Measurements from ENCODE around the gene LBX2.

Gene LBX2

GRCh38 chr2:74481961-74482800 lies 17.2 kb downstream of the LBX2 start:
- TF ChIP-seq ESRRG (CRISPR knock-in tag; IDR thresholded peaks at IDR 0.05) (no peak), ISL1 (CRISPR knock-in tag; IDR thresholded peaks at IDR 0.05) (no peak), PPARA (CRISPR knock-in tag; IDR thresholded peaks at IDR 0.05; ENCODE audit: borderline replicate concordance) (no peak), ZNF8 (CRISPR knock-in tag; IDR thresholded peaks at IDR 0.05) (no peak), ZNF70 (CRISPR knock-in tag; IDR thresholded peaks at IDR 0.05) (no peak), ZC3H10 (CRISPR knock-in tag; IDR thresholded peaks at IDR 0.05) (no peak), BACH2 (CRISPR knock-in tag; IDR thresholded peaks at IDR 0.05; ENCODE audit: borderline replicate concordance) (no peak), ZNF565 (CRISPR knock-in tag; conservative IDR thresholded peaks at IDR 0.05; ENCODE audit: low read depth) (no peak), CREB5 (CRISPR knock-in tag; IDR thresholded peaks at IDR 0.05; ENCODE audit: low read depth) (no peak)
- peak; percentile 67 for ATAC-seq

- no peak for ATAC-seq
- TF ChIP-seq BACH2 (CRISPR knock-in tag; IDR thresholded peaks at IDR 0.05; ENCODE audit: borderline replicate concordance) (no peak), ISL1 (CRISPR knock-in tag; IDR thresholded peaks at IDR 0.05) (no peak), CREB5 (CRISPR knock-in tag; IDR thresholded peaks at IDR 0.05; ENCODE audit: low read depth) (no peak), GLIS3 (CRISPR knock-in tag; IDR thresholded peaks at IDR 0.05) (no peak), ZC3H10 (CRISPR knock-in tag; IDR thresholded peaks at IDR 0.05) (no peak), PPARA (CRISPR knock-in tag; IDR thresholded peaks at IDR 0.05; ENCODE audit: borderline replicate concordance) (no peak), ZNF565 (CRISPR knock-in tag; conservative IDR thresholded peaks at IDR 0.05; ENCODE audit: low read depth) (no peak), ZNF8 (CRISPR knock-in tag; IDR thresholded peaks at IDR 0.05) (no peak), TOX (CRISPR knock-in tag; IDR thresholded peaks at IDR 0.05; ENCODE audit: borderline replicate concordance) (no peak), ESRRG (CRISPR knock-in tag; IDR thresholded peaks at IDR 0.05) (no peak), TCF4 (CRISPR knock-in tag; IDR thresholded peaks at IDR 0.05; ENCODE audit: borderline replicate concordance) (no peak), ZNF70 (CRISPR knock-in tag; IDR thresholded peaks at IDR 0.05) (no peak), PATZ1 (CRISPR knock-in tag; IDR thresholded peaks at IDR 0.05; ENCODE audit: borderline replicate concordance) (no peak), POU6F1 (CRISPR knock-in tag; IDR thresholded peaks at IDR 0.05; ENCODE audit: borderline replicate concordance, low read depth) (no peak)
Measured at GRCh38 chr2:74481431-74481830, 18.0 kb downstream of the LBX2 start.

- TF ChIP-seq ISL1 (CRISPR knock-in tag; IDR thresholded peaks at IDR 0.05) (no peak), SNAI2 (CRISPR knock-in tag; IDR thresholded peaks at IDR 0.05) (no peak), POU6F1 (CRISPR knock-in tag; IDR thresholded peaks at IDR 0.05; ENCODE audit: borderline replicate concordance, low read depth) (no peak), ZNF565 (CRISPR knock-in tag; conservative IDR thresholded peaks at IDR 0.05; ENCODE audit: low read depth) (no peak)
- ATAC-seq, result no peak
Measured at GRCh38 chr2:74474899-74475298, 24.5 kb downstream of the LBX2 start.

- ATAC-seq, result no peak
- TF ChIP-seq POU6F1 (CRISPR knock-in tag; IDR thresholded peaks at IDR 0.05; ENCODE audit: borderline replicate concordance, low read depth) (no peak), BACH2 (CRISPR knock-in tag; IDR thresholded peaks at IDR 0.05; ENCODE audit: borderline replicate concordance) (no peak), TSHZ2 (CRISPR knock-in tag; IDR thresholded peaks at IDR 0.05) (no peak), ISL1 (CRISPR knock-in tag; IDR thresholded peaks at IDR 0.05) (no peak), ZC3H10 (CRISPR knock-in tag; IDR thresholded peaks at IDR 0.05) (no peak), TOX (CRISPR knock-in tag; IDR thresholded peaks at IDR 0.05; ENCODE audit: borderline replicate concordance) (no peak), ZNF70 (CRISPR knock-in tag; IDR thresholded peaks at IDR 0.05) (no peak), ESRRG (CRISPR knock-in tag; IDR thresholded peaks at IDR 0.05) (no peak), ZFP30 (CRISPR knock-in tag; IDR thresholded peaks at IDR 0.05) (no peak), PPARA (CRISPR knock-in tag; IDR thresholded peaks at IDR 0.05; ENCODE audit: borderline replicate concordance) (no peak)
Measured at GRCh38 chr2:74474481-74474880, 24.9 kb downstream of the LBX2 start.
